Naive thymus-derived CD4-positive, alpha-beta T cell (primary cell): ENCODE results near the gene SEMA3A. TPM values are rescaled to one million over a fixed set of nuclear protein-coding genes. Genes with fewer than 3 reads are reported as not detected.

Source experiments
- ATAC-seq: fragments of 150-1000 bp; cut with Tn5 transposase; 2 replicates; pipeline ENCODE4 v1.10.0; 2021; ENCODE audit warnings: mild to moderate bottlenecking, moderate library complexity
- CTCF ChIA-PET: fragments of 350-600 bp; sonication (Branson Sonifier 250); formaldehyde crosslinking; loops from one replicate; lab custom pipeline; 2021; ENCODE audit warnings: antibody characterized with exemption; lab: Charles Lee
- POLR2A ChIA-PET: fragments of 350-600 bp; sonication (Branson Sonifier 250); formaldehyde crosslinking; loops from one replicate; lab custom pipeline; 2021; ENCODE audit warnings: antibody characterized with exemption, inconsistent platforms; lab: Charles Lee
- DNase-seq, 9 donors: peaks; one replicate each; pipeline versions ENCODE4 v3.0.0 to v3.0.0-alpha.2; 2020 to 2022; ENCODE audit warnings: mixed read lengths in 1 of 9
- H3K27ac ChIP-seq: one replicate; pipeline ENCODE4 v1.7.0; 2013; ENCODE audit warnings: mild to moderate bottlenecking, low read depth, low read length, moderate library complexity
- H3K27me3 ChIP-seq, 2 donors: one replicate each; pipeline ENCODE4 v1.7.0; 2013; ENCODE audit warnings: low read length in 2 of 2, mild to moderate bottlenecking in 2 of 2, moderate library complexity in 2 of 2; ENCODE audit not compliant: control insufficient read depth in 2 of 2, insufficient read depth in 2 of 2
- H3K36me3 ChIP-seq, 3 experiments: 1 replicate in 2 of 3; 2 replicates in 1 of 3; pipeline ENCODE4 v1.7.0; 2013; ENCODE audit warnings: low read length in 3 of 3, mild to moderate bottlenecking in 3 of 3, moderate library complexity in 1 of 3; ENCODE audit not compliant: insufficient read depth in 3 of 3, control insufficient read depth in 2 of 3
- H3K4me1 ChIP-seq, 2 donors: one replicate each; pipeline ENCODE4 v1.7.0; 2013; ENCODE audit warnings: low read length in 2 of 2, mild to moderate bottlenecking in 2 of 2, moderate library complexity in 1 of 2; ENCODE audit not compliant: control insufficient read depth in 2 of 2, insufficient read depth in 2 of 2
- H3K4me3 ChIP-seq: 2 replicates; pipeline ENCODE4 v1.7.0; 2013; ENCODE audit warnings: mild to moderate bottlenecking, low read length
- H3K9me3 ChIP-seq, 3 experiments: 1 replicate in 2 of 3; 2 replicates in 1 of 3; pipeline ENCODE4 v1.7.0; 2013; ENCODE audit warnings: low read length in 3 of 3; ENCODE audit not compliant: control insufficient read depth in 2 of 3
- H3K27ac Mint-ChIP-seq, 9 donors: one replicate each; pipeline ENCODE4 v1.8.0; 2020 to 2022; ENCODE audit warnings: mixed read lengths in 9 of 9, mild to moderate bottlenecking in 8 of 9, moderate library complexity in 5 of 9, inconsistent platforms in 2 of 9
- H3K27me3 Mint-ChIP-seq, 5 donors: one replicate each; pipeline ENCODE4 v1.8.0; 2021 to 2022; ENCODE audit warnings: mixed read lengths in 5 of 5, mild to moderate bottlenecking in 1 of 5
- H3K36me3 Mint-ChIP-seq, 5 donors: one replicate each; pipeline ENCODE4 v1.8.0; 2020 to 2022; ENCODE audit warnings: mixed read lengths in 5 of 5, mild to moderate bottlenecking in 3 of 5, inconsistent platforms in 1 of 5
- H3K4me1 Mint-ChIP-seq, 7 donors: one replicate each; pipeline ENCODE4 v1.8.0; 2020 to 2022; ENCODE audit warnings: mixed read lengths in 7 of 7, mild to moderate bottlenecking in 3 of 7, inconsistent platforms in 1 of 7
- H3K4me3 Mint-ChIP-seq, 10 donors: one replicate each; pipeline ENCODE4 v1.8.0; 2020 to 2022; ENCODE audit warnings: mild to moderate bottlenecking in 10 of 10, mixed read lengths in 10 of 10, moderate library complexity in 6 of 10, inconsistent platforms in 2 of 10
- H3K9me3 Mint-ChIP-seq, 11 donors: one replicate each; pipeline ENCODE4 v1.8.0; 2020 to 2022; ENCODE audit warnings: mixed read lengths in 11 of 11, mild to moderate bottlenecking in 4 of 11, inconsistent platforms in 1 of 11, moderate library complexity in 1 of 11
- intact Hi-C, 2 donors: fragments of 100-400 bp; cut with micrococcal nuclease; formaldehyde crosslinking; loops; one replicate each; pipeline ENCODE4 v1.15.1; 2023
- polyA plus RNA-seq, 2 donors: library from polyadenylated mRNA; unstranded; fragments of 300-500 nt; fragmentation: Illumina TruSeq; gene quantifications; one replicate each; pipeline ENCODE4 v1.2.3, GENCODE V29; 2021
- total RNA-seq, 6 experiments: library from RNA in 5 of 6; stranded (reverse) in 5 of 6; gene quantifications; 1 replicate in 5 of 6; 2 replicates in 1 of 6; pipeline ENCODE4 v1.2.3 and lab custom pipeline; 2021 to 2026

SEMA3A gene
- total and polyA plus RNA-seq, 7 experiments from 2014 or later = 0.29 to 3.0 (median 1.3) TPM

DNA sequence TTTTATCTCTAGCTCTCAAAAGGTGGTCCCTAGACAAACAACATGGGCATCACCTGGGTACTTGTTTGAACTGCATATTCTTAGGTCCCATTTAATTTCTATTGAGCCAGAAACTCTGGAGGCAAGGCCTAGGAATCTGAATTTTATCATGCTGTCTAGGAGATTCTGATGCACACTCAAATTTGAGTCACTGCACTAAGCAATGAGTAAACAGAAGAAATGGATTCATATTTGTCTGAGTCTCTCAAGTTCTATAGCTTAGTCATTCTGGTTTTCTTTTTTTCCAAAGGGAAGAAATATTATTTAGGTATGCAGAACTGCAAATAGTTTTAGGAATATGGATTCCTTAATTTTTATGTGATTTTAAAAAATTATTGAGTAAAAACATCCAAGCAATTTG, 185.5 kb downstream of the SEMA3A start:
- DNase-seq = no peak
- Histone ChIP-seq H3K9me3 (no peaks in the 10 kb centered on the region), H3K27ac (no peak overlapping the region), H3K4me3 (no peak overlapping the region), H3K36me3 (no peaks in the 10 kb centered on the region), H3K4me1 (no peaks in the 10 kb centered on the region), H3K27me3 (no peaks in the 10 kb centered on the region)
- Mint-ChIP-seq H3K9me3 (no peaks in the 10 kb centered on the region), H3K27ac (no peak overlapping the region), H3K27me3 (peaks cover 0 to 2% (median 0%) of the 10 kb centered on the region in 5 donors), H3K4me3 (no peak overlapping the region), H3K36me3 (no peaks in the 10 kb centered on the region), H3K4me1 (no peaks in the 10 kb centered on the region)
- ATAC-seq = no peak
- CTCF ChIA-PET = no interaction called here
- intact Hi-C loops = no loop called here
- POLR2A ChIA-PET = no interaction called here

DNA sequence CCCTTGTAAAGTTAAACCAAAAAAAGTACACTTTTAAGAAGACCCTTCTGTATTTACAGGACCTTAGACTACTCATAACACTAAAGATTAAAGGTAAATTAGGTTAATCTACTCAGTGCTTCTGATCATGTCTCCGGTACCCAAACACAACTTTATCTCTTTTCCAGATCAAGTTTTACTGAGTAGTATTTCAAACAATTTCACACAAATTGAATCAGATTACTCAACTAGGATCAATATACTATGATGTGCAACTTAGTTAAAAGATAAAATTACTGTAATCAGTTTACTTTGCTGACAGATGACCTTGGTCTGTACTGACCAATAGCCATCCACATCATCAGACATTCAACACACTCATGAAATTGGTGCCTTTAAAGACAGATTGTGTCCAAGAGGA, 191.4 kb downstream of the SEMA3A start:
- POLR2A ChIA-PET = no interaction called here
- CTCF ChIA-PET = no interaction called here
- no peaks in the 10 kb centered on the region for H3K36me3 ChIP-seq
- no peaks in the 10 kb centered on the region for H3K36me3 Mint-ChIP-seq
- H3K9me3 ChIP-seq = no peaks in the 10 kb centered on the region
- no peaks in the 10 kb centered on the region for H3K4me1 Mint-ChIP-seq
- H3K4me3 Mint-ChIP-seq = no peak overlapping the region
- intact Hi-C loops = no loop called here
- H3K9me3 Mint-ChIP-seq = no peaks in the 10 kb centered on the region
- no peak overlapping the region for H3K4me3 ChIP-seq
- H3K4me1 ChIP-seq = no peaks in the 10 kb centered on the region
- no peak overlapping the region for H3K27ac ChIP-seq
- H3K27ac Mint-ChIP-seq = no peak overlapping the region
- no peaks in the 10 kb centered on the region for H3K27me3 Mint-ChIP-seq
- no peak for DNase-seq
- no peaks in the 10 kb centered on the region for H3K27me3 ChIP-seq
- ATAC-seq = no peak

DNA sequence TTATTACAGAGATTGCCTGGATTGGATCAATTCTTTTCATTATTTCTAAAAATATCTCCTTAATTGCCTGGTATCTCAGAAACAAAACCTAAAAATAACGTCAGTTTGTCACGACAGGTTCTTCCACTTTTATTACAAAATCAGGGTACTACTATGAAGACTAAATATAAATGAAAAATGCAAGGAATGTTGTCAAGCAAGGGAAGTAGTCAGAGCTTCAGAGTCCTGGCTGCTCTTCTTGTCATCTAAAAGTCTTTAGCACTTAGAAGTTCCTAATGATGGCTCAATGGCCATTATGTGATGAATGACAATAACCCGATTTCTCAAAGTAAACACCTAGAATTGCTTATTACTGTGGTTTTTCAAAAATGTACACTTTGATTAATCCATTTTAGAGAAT, 192.2 kb downstream of the SEMA3A start:
- Histone ChIP-seq H3K9me3 (no peaks in the 10 kb centered on the region), H3K36me3 (no peaks in the 10 kb centered on the region), H3K4me3 (no peak overlapping the region), H3K27me3 (no peaks in the 10 kb centered on the region), H3K27ac (no peak overlapping the region), H3K4me1 (no peaks in the 10 kb centered on the region)
- Mint-ChIP-seq H3K27ac (no peak overlapping the region), H3K27me3 (no peaks in the 10 kb centered on the region), H3K4me3 (no peak overlapping the region), H3K9me3 (no peaks in the 10 kb centered on the region), H3K36me3 (no peaks in the 10 kb centered on the region), H3K4me1 (no peaks in the 10 kb centered on the region)
- intact Hi-C loops = no loop called here
- ATAC-seq (no peak), DNase-seq (no peak)
- ChIA-PET POLR2A (no interaction called here), CTCF (no interaction called here)

DNA sequence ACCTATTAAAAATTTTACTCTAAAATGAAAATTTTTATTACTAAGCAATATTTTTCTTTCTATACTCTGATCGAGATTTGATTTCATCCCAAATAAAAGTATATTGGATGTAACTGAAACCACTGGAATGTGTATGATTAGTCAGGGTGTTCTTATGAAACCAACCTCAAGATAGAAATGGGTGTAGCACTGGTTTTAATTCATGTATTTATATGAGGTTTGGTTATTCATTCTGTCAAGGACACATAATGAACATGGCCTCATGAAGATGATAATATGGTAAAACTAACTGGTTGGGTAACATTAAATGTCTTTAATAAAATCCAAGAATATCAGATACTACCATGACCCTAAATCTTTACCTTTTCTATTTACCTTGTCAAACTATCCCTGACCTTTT, 197.7 kb downstream of the SEMA3A start:
- ATAC-seq = no peak
- H3K27ac Mint-ChIP-seq = no peak overlapping the region
- ChIA-PET POLR2A (no interaction called here), CTCF (no interaction called here)
- H3K4me1 Mint-ChIP-seq = no peaks in the 10 kb centered on the region
- DNase-seq = no peak
- intact Hi-C loops = no loop called here
- H3K4me3 ChIP-seq = no peak overlapping the region
- no peaks in the 10 kb centered on the region for H3K27me3 ChIP-seq
- H3K9me3 ChIP-seq = no peaks in the 10 kb centered on the region
- no peak overlapping the region for H3K4me3 Mint-ChIP-seq
- H3K9me3 Mint-ChIP-seq = peaks cover 0 to 3% (median 0%) of the 10 kb centered on the region in 11 donors
- no peaks in the 10 kb centered on the region for H3K36me3 ChIP-seq
- no peaks in the 10 kb centered on the region for H3K27me3 Mint-ChIP-seq
- no peaks in the 10 kb centered on the region for H3K4me1 ChIP-seq
- H3K36me3 Mint-ChIP-seq = no peaks in the 10 kb centered on the region
- no peak overlapping the region for H3K27ac ChIP-seq

DNA sequence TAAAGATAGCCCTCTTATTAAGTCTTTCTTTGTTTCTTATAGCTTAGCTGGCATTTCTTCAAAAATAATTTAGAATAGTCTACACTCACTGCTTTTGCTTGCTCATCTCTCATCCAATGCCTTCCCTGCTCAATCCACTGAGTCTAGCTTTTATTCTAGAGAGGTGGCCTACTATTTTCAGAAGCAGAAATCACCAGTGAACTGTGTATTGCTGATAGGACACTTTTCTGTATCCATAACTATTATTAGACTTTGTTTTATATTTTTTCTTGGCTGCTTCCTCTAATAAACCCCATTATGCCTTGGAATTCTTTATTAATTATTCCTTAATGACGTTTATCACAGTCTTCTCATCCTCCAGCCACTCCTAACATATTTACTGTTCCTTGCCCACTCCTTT, 206.8 kb downstream of the SEMA3A start:
- H3K4me3 Mint-ChIP-seq = no peak overlapping the region
- no peaks in the 10 kb centered on the region for H3K27me3 ChIP-seq
- POLR2A ChIA-PET = no interaction called here

DNA sequence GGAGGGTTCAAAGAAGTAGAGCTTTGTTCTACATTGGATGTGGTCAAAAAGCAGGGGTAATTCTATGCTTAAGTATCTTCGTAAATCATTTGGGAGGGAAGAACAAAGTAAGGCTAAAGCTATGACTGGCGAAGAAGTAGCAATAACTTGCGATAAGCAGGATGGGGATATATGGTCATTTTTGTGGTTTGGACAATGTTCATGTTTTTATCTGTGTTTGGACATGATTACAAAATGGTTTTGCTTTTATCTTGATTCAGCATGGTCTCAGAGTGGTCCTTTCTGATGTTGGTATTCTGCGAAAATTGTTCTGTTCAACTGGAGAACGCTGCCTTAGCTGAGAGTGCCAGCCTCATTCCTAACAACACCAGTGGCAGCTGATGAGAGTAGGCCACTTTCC, 208.8 kb downstream of the SEMA3A start:
- Mint-ChIP-seq H3K4me1 (peaks cover 0 to 4% (median 0%) of the 10 kb centered on the region in 7 donors), H3K27ac (peak overlapping the region in 2 of 9 donors; percentile 36 to 71), H3K27me3 (no peaks in the 10 kb centered on the region), H3K9me3 (no peaks in the 10 kb centered on the region), H3K36me3 (no peaks in the 10 kb centered on the region), H3K4me3 (no peak overlapping the region)
- Histone ChIP-seq H3K4me3 (no peak overlapping the region), H3K9me3 (no peaks in the 10 kb centered on the region), H3K36me3 (no peaks in the 10 kb centered on the region), H3K27me3 (no peaks in the 10 kb centered on the region), H3K4me1 (no peaks in the 10 kb centered on the region), H3K27ac (no peak overlapping the region)
- ChIA-PET CTCF (interaction anchor here (0.6 to 1.8 kb wide), 2 partner anchors 506 to 1037 kb away, joined by 3 to 4 read pairs; no protein-coding TSS in a partner anchor), POLR2A (no interaction called here)
- intact Hi-C loops = no loop called here
- no peak for ATAC-seq
- no peak for DNase-seq

More for the DNA sequence above, 206.8 kb downstream of the SEMA3A start:
- Histone ChIP-seq H3K4me3 (no peak overlapping the region), H3K36me3 (no peaks in the 10 kb centered on the region), H3K9me3 (no peaks in the 10 kb centered on the region), H3K27ac (no peak overlapping the region), H3K4me1 (no peaks in the 10 kb centered on the region)
- no peak overlapping the region for H3K27ac Mint-ChIP-seq
- no peaks in the 10 kb centered on the region for H3K9me3 Mint-ChIP-seq
- DNase-seq (no peak), ATAC-seq (no peak)
- no peaks in the 10 kb centered on the region for H3K36me3 Mint-ChIP-seq
- CTCF ChIA-PET = no interaction called here
- intact Hi-C loops = no loop called here
- H3K27me3 Mint-ChIP-seq = no peaks in the 10 kb centered on the region
- peaks cover 0 to 4% (median 0%) of the 10 kb centered on the region in 7 donors for H3K4me1 Mint-ChIP-seq

DNA sequence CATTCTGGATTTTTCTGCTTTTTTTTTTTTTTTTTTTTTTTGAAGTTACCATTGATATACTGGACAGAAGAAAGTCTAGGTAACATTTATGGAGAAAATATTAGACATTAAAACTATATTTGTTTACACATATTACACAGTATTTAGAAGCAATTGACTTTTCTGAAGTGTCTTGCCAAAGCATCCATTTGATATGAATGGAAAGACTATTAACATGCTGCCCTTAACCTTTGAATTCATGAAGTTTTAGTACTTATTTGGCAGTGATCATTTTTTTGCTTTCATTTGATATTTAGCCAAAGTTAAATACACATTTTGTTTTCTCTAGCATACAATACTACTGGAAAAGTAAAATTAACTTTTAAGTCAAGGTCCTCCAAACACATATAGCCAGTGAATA, 210.0 kb downstream of the SEMA3A start:
- no peak for DNase-seq
- H3K4me1 Mint-ChIP-seq = peaks cover 0 to 4% (median 0%) of the 10 kb centered on the region in 7 donors
- intact Hi-C loops = no loop called here
- Histone ChIP-seq H3K36me3 (no peaks in the 10 kb centered on the region), H3K27me3 (no peaks in the 10 kb centered on the region), H3K4me3 (no peak overlapping the region), H3K27ac (no peak overlapping the region), H3K9me3 (no peaks in the 10 kb centered on the region), H3K4me1 (no peaks in the 10 kb centered on the region)
- H3K27me3 Mint-ChIP-seq = no peaks in the 10 kb centered on the region
- POLR2A ChIA-PET = no interaction called here
- no peaks in the 10 kb centered on the region for H3K36me3 Mint-ChIP-seq
- CTCF ChIA-PET = no interaction called here
- no peak overlapping the region for H3K27ac Mint-ChIP-seq
- ATAC-seq = no peak
- H3K4me3 Mint-ChIP-seq = no peak overlapping the region
- H3K9me3 Mint-ChIP-seq = no peaks in the 10 kb centered on the region
